ENCODE results near the gene PRR15. TPM values are rescaled to one million over a fixed set of nuclear protein-coding genes. Genes with fewer than 3 reads are reported as not detected.
"Not testable (repeated sequence)": the region's sequence is repeated elsewhere in the genome, so short reads cannot be mapped to it uniquely, and the experiment has no call there.

Gene PRR15
- total RNA-seq, 2 experiments from 2014 or later, result not detected

GRCh38 chr7:29518616-29519015, 45.0 kb upstream of the PRR15 start:
- Histone ChIP-seq H3K79me2 (ENCODE audit: insufficient read depth, low read depth, low read length) (no peaks in the 10 kb centered on the region), H3K4me3 (ENCODE audit: low read depth, low read length, poor library complexity, severe bottlenecking) (no peak overlapping the region), H3K9me2 (ENCODE audit: insufficient read depth, low read length) (no peaks in the 10 kb centered on the region), H3K4me1 (ENCODE audit: insufficient read depth, low read length, poor library complexity, severe bottlenecking) (no peaks in the 10 kb centered on the region), H3K27ac (ENCODE audit: low read depth, low read length, poor library complexity, severe bottlenecking) (no peak overlapping the region), H3K9me3 (ENCODE audit: low read length) (no peaks in the 10 kb centered on the region), H3K4me2 (ENCODE audit: low read length) (no peak overlapping the region), H2AFZ (ENCODE audit: low read length) (no peak overlapping the region), H4K20me1 (ENCODE audit: insufficient read depth, low read length) (no peaks in the 10 kb centered on the region), H3K36me3 (ENCODE audit: insufficient read depth, low read length) (no peaks in the 10 kb centered on the region)
- no peak for DNase-seq (ENCODE audit: low spot score)
- TF ChIP-seq EZH2phosphoT487 (IDR thresholded peaks at IDR 0.05; ENCODE audit: borderline replicate concordance, low read depth, low read length), result no peak
- ChIA-PET POLR2A (no interaction called here), CTCF (ENCODE audit: unreplicated experiment) (no interaction called here)
- intact Hi-C loops (cut with micrococcal nuclease; ENCODE audit: unreplicated experiment), result no loop called here
- BruUV-seq (replicated peaks), result no TSS peak

DNA sequence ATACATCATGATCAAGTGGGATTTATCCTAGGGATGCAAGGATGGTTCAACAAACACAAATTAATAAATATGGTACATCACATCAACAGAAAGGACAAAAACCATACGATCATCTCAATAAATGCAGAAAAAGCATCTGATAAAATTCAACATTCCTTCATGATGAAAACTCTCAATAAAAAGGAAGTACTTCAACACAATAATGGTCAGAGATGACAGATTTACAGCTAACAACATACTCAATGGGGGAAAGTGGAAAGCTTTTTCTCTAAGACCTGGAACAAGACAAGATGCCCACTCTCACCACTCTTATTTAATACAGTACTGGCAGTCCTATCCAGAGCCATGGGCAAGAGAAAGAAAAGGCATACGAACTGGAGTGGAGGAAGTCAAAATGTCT, 39.9 kb upstream of the PRR15 start:
- POLR2A ChIA-PET, result interaction anchor here (0.6 to 0.7 kb wide), 3 partner anchors 14 to 208 kb away, joined by 3 read pairs; no protein-coding TSS in a partner anchor
- TF ChIP-seq EZH2phosphoT487 (IDR thresholded peaks at IDR 0.05; ENCODE audit: borderline replicate concordance, low read depth, low read length), result no peak
- TF ChIP-seq, protein P1, sequence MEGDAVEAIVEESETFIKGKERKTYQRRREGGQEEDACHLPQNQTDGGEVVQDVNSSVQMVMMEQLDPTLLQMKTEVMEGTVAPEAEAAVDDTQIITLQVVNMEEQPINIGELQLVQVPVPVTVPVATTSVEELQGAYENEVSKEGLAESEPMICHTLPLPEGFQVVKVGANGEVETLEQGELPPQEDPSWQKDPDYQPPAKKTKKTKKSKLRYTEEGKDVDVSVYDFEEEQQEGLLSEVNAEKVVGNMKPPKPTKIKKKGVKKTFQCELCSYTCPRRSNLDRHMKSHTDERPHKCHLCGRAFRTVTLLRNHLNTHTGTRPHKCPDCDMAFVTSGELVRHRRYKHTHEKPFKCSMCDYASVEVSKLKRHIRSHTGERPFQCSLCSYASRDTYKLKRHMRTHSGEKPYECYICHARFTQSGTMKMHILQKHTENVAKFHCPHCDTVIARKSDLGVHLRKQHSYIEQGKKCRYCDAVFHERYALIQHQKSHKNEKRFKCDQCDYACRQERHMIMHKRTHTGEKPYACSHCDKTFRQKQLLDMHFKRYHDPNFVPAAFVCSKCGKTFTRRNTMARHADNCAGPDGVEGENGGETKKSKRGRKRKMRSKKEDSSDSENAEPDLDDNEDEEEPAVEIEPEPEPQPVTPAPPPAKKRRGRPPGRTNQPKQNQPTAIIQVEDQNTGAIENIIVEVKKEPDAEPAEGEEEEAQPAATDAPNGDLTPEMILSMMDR (conservative IDR thresholded peaks at IDR 0.05; ENCODE audit: low read length), result no peak
- no peak overlapping the region for H2AFZ ChIP-seq (ENCODE audit: low read length)
- no peaks in the 10 kb centered on the region for H3K9me3 ChIP-seq (ENCODE audit: low read length)
- no peaks in the 10 kb centered on the region for H3K36me3 ChIP-seq (ENCODE audit: insufficient read depth, low read length)
- H3K79me2 ChIP-seq (ENCODE audit: insufficient read depth, low read depth, low read length), result no peaks in the 10 kb centered on the region
- intact Hi-C loops (cut with micrococcal nuclease; ENCODE audit: unreplicated experiment), result no loop called here
- no TSS peak for BruUV-seq (replicated peaks)
- no peak overlapping the region for H3K4me3 ChIP-seq (ENCODE audit: low read depth, low read length, poor library complexity, severe bottlenecking)
- no peak overlapping the region for H3K4me2 ChIP-seq (ENCODE audit: low read length)
- CTCF ChIA-PET (ENCODE audit: unreplicated experiment), result no interaction called here
- no peak overlapping the region for H3K27ac ChIP-seq (ENCODE audit: low read depth, low read length, poor library complexity, severe bottlenecking)
- H3K4me1 ChIP-seq (ENCODE audit: insufficient read depth, low read length, poor library complexity, severe bottlenecking), result no peaks in the 10 kb centered on the region
- H3K9me2 ChIP-seq (ENCODE audit: insufficient read depth, low read length), result no peaks in the 10 kb centered on the region
- H4K20me1 ChIP-seq (ENCODE audit: insufficient read depth, low read length), result no peaks in the 10 kb centered on the region
- no peak for DNase-seq (ENCODE audit: low spot score)

- H3K27ac ChIP-seq (ENCODE audit: low read depth, low read length, poor library complexity, severe bottlenecking), result no peak overlapping the region
- no peak overlapping the region for H2AFZ ChIP-seq (ENCODE audit: low read length)
- H3K36me3 ChIP-seq (ENCODE audit: insufficient read depth, low read length), result no peaks in the 10 kb centered on the region
- ChIA-PET CTCF (ENCODE audit: unreplicated experiment) (no interaction called here), POLR2A (interaction anchor here (0.6 kb wide), 1 partner anchor 435 kb away, joined by 3 read pairs; no protein-coding TSS in a partner anchor)
- H3K4me3 ChIP-seq (ENCODE audit: low read depth, low read length, poor library complexity, severe bottlenecking), result no peak overlapping the region
- BruUV-seq (replicated peaks), result no TSS peak
- no peaks in the 10 kb centered on the region for H3K9me2 ChIP-seq (ENCODE audit: insufficient read depth, low read length)
- intact Hi-C loops (cut with micrococcal nuclease; ENCODE audit: unreplicated experiment), result no loop called here
- H4K20me1 ChIP-seq (ENCODE audit: insufficient read depth, low read length), result no peaks in the 10 kb centered on the region
- TF ChIP-seq, protein P1 (conservative IDR thresholded peaks at IDR 0.05; ENCODE audit: low read length), result no peak
- TF ChIP-seq EZH2phosphoT487 (IDR thresholded peaks at IDR 0.05; ENCODE audit: borderline replicate concordance, low read depth, low read length), result no peak
- no peaks in the 10 kb centered on the region for H3K9me3 ChIP-seq (ENCODE audit: low read length)
- H3K79me2 ChIP-seq (ENCODE audit: insufficient read depth, low read depth, low read length), result no peaks in the 10 kb centered on the region
- H3K4me1 ChIP-seq (ENCODE audit: insufficient read depth, low read length, poor library complexity, severe bottlenecking), result no peaks in the 10 kb centered on the region
- H3K4me2 ChIP-seq (ENCODE audit: low read length), result no peak overlapping the region
- DNase-seq (ENCODE audit: low spot score), result no peak
These were observed 36.0 kb upstream of the PRR15 start for GRCh38 chr7:29527505-29528108.

DNA sequence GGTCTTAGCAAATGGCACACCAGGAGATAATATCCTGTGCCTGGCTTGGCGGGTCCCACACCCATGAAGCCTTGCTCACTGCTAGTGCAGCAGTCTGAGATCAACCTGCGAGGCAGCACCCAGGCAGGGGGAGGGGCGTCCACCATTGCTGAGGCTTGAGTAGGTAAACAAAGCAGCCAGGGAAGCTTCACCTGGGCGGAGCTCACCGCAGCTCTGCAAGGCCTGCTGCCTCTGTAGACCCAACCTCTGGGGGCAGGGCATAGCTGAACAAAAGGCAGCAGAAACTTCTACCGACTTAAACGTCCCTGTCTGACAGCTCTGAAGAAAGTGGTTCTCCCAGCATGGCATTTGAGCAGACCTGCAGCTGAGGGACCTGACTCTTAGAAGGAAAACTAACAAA, 35.1 kb upstream of the PRR15 start:
- H3K4me3 ChIP-seq (ENCODE audit: low read depth, low read length, poor library complexity, severe bottlenecking); POLR2A ChIA-PET; H4K20me1 ChIP-seq (ENCODE audit: insufficient read depth, low read length); H3K36me3 ChIP-seq (ENCODE audit: insufficient read depth, low read length); H3K9me3 ChIP-seq (ENCODE audit: low read length); intact Hi-C loops (cut with micrococcal nuclease; ENCODE audit: unreplicated experiment); H3K27ac ChIP-seq (ENCODE audit: low read depth, low read length, poor library complexity, severe bottlenecking); H3K4me2 ChIP-seq (ENCODE audit: low read length); DNase-seq (ENCODE audit: low spot score); CTCF ChIA-PET (ENCODE audit: unreplicated experiment); H3K9me2 ChIP-seq (ENCODE audit: insufficient read depth, low read length); BruUV-seq (replicated peaks); H3K4me1 ChIP-seq (ENCODE audit: insufficient read depth, low read length, poor library complexity, severe bottlenecking); H2AFZ ChIP-seq (ENCODE audit: low read length); H3K79me2 ChIP-seq (ENCODE audit: insufficient read depth, low read depth, low read length): not testable (repeated sequence)
